Upper lobe of left lung (tissue), 6 donors: ENCODE data around the gene STX8. TPM values are rescaled to one million over a fixed set of nuclear protein-coding genes. Genes with fewer than 3 reads are reported as not detected.

Experiments
- ATAC-seq, 2 donors: fragments of 200-7000 bp; cut with Tn5 transposase; one replicate each; pipeline ENCODE4 v1.9.1; 2022; ENCODE audit warnings: mild to moderate bottlenecking in 2 of 2, moderate library complexity in 2 of 2; ENCODE audit not compliant: low FRiP score in 2 of 2
- DNase-seq, 2 donors: peaks; one replicate each; pipeline ENCODE4 v3.0.0-alpha.2; 2019 to 2020
- H3K27ac ChIP-seq, 4 donors: fragments of 200-600 bp; sonication (generic); one replicate each; pipeline ENCODE4 v1.5.1; 2016 to 2019
- H3K27me3 ChIP-seq, 4 donors: fragments of 200-600 bp; sonication (generic); one replicate each; pipeline ENCODE4 v1.5.1; 2017 to 2019
- H3K36me3 ChIP-seq, 4 donors: fragments of 200-600 bp; sonication (generic); one replicate each; pipeline ENCODE4 v1.5.1; 2016 to 2019
- H3K4me1 ChIP-seq, 4 donors: fragments of 200-600 bp; sonication (generic); one replicate each; pipeline ENCODE4 v1.5.1; 2018 to 2019
- H3K4me3 ChIP-seq, 4 donors: fragments of 200-600 bp; sonication (generic); one replicate each; pipeline ENCODE4 v1.5.1; 2017 to 2019; ENCODE audit warnings: mild to moderate bottlenecking in 2 of 4, moderate library complexity in 1 of 4
- H3K9me3 ChIP-seq, 4 donors: fragments of 200-600 bp; sonication (generic); one replicate each; pipeline ENCODE4 v1.5.1; 2018 to 2019
- EP300 ChIP-seq, 4 donors: sonication (generic); formaldehyde crosslinking; IDR thresholded peaks; one replicate each; pipeline ENCODE4 v1.5.1; 2017; ENCODE audit warnings: antibody characterized with exemption in 4 of 4, control low read depth in 2 of 4
- POLR2A ChIP-seq, 4 donors: fragments of 450-650 bp; IDR thresholded peaks; one replicate each; pipeline ENCODE4 v1.5.1; 2016 to 2017; ENCODE audit warnings: antibody characterized with exemption in 4 of 4, mild to moderate bottlenecking in 2 of 4
- POLR2AphosphoS5 ChIP-seq, 2 donors: sonication (generic); formaldehyde crosslinking; IDR thresholded peaks; one replicate each; pipeline ENCODE4 v1.5.1; 2017; ENCODE audit warnings: antibody characterized with exemption in 2 of 2
- WGBS, 2 donors: methylation state at CpG; one replicate each; pipeline ENCODE4 v1.1.5; 2017 to 2018; 5-methylcytosine and 5-hydroxymethylcytosine counted together
- total RNA-seq, 6 donors: library from RNA; depleted of rRNA in 4 of 6; stranded (reverse); fragments of >200 nt in 4 of 6; gene quantifications; one replicate each; pipeline versions ENCODE4 v1.1.0 to v1.2.1, GENCODE V29; 2016 to 2021
- TF ChIP-seq, protein P1 (sequence below), 6 experiments: fragments of 450-650 bp in 4 of 6; fragments of 200-600 bp in 2 of 6; sonication (generic) in 2 of 6; IDR thresholded peaks; one replicate each; pipeline ENCODE4 v1.5.1; 2016 to 2019; ENCODE audit warnings: antibody characterized with exemption in 6 of 6
- donor health status: DM: no; HTN: no; CAD: no; lungs with moderate emphysema.
- donor health status: DM: no; HTN: yes; CAD: no; lungs with severe emphysema.

Gene STX8
- total RNA-seq, 6 donors from 2014 or later, result 39.2 to 138 (median 52.3) TPM

- Histone ChIP-seq H3K27me3 (no peaks in the 10 kb centered on the region), H3K36me3 (no peaks in the 10 kb centered on the region), H3K4me1 (no peaks in the 10 kb centered on the region), H3K4me3 (no peak overlapping the region), H3K27ac (no peak overlapping the region), H3K9me3 (no peaks in the 10 kb centered on the region)
- peak; percentile 31 to 49 for ATAC-seq
- DNase-seq, result no peak
- no peak for TF ChIP-seq POLR2AphosphoS5 (IDR thresholded peaks at IDR 0.05)
- TF ChIP-seq POLR2A (IDR thresholded peaks at IDR 0.05), result no peak
- TF ChIP-seq EP300 (IDR thresholded peaks at IDR 0.05), result no peak
- TF ChIP-seq, protein P1, sequence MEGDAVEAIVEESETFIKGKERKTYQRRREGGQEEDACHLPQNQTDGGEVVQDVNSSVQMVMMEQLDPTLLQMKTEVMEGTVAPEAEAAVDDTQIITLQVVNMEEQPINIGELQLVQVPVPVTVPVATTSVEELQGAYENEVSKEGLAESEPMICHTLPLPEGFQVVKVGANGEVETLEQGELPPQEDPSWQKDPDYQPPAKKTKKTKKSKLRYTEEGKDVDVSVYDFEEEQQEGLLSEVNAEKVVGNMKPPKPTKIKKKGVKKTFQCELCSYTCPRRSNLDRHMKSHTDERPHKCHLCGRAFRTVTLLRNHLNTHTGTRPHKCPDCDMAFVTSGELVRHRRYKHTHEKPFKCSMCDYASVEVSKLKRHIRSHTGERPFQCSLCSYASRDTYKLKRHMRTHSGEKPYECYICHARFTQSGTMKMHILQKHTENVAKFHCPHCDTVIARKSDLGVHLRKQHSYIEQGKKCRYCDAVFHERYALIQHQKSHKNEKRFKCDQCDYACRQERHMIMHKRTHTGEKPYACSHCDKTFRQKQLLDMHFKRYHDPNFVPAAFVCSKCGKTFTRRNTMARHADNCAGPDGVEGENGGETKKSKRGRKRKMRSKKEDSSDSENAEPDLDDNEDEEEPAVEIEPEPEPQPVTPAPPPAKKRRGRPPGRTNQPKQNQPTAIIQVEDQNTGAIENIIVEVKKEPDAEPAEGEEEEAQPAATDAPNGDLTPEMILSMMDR (IDR thresholded peaks at IDR 0.05), result no peak
- 79 to 82% methylated on average over 21 of the region's 21 CpGs for WGBS, 2 donors
Measured at GRCh38 chr17:9273428-9274391, 301.9 kb downstream of the STX8 start.

- H3K9me3 ChIP-seq, result no peaks in the 10 kb centered on the region
- H3K27ac ChIP-seq, result no peak overlapping the region
Measured at GRCh38 chr17:9272501-9273200, 303.0 kb downstream of the STX8 start.

GRCh38 chr17:9271989-9272388, 303.6 kb downstream of the STX8 start:
- Histone ChIP-seq H3K27ac (no peak overlapping the region), H3K4me3 (no peak overlapping the region), H3K9me3 (no peaks in the 10 kb centered on the region), H3K36me3 (no peaks in the 10 kb centered on the region), H3K27me3 (no peaks in the 10 kb centered on the region), H3K4me1 (no peaks in the 10 kb centered on the region)
- TF ChIP-seq POLR2AphosphoS5 (IDR thresholded peaks at IDR 0.05) (no peak), POLR2A (IDR thresholded peaks at IDR 0.05) (no peak), EP300 (IDR thresholded peaks at IDR 0.05) (no peak)
- TF ChIP-seq, protein P1 (IDR thresholded peaks at IDR 0.05), result no peak
- ATAC-seq (no peak), DNase-seq (no peak)
- 83 to 84% methylated on average over 3 to 8 of the region's 8 CpGs for WGBS, 2 donors

More at GRCh38 chr17:9272501-9273200, 303.0 kb downstream of the STX8 start:
- WGBS, 2 donors, result 83 to 85% methylated on average over 22 of the region's 22 CpGs
- no peak overlapping the region for H3K4me3 ChIP-seq
- DNase-seq, result no peak
- TF ChIP-seq, protein P1 (IDR thresholded peaks at IDR 0.05), result no peak
- TF ChIP-seq POLR2A (IDR thresholded peaks at IDR 0.05), result no peak
- no peak for TF ChIP-seq POLR2AphosphoS5 (IDR thresholded peaks at IDR 0.05)
- no peak for TF ChIP-seq EP300 (IDR thresholded peaks at IDR 0.05)
- ATAC-seq, result no peak
- H3K27me3 ChIP-seq, result no peaks in the 10 kb centered on the region
- H3K36me3 ChIP-seq, result no peaks in the 10 kb centered on the region
- no peaks in the 10 kb centered on the region for H3K4me1 ChIP-seq

GRCh38 chr17:9270921-9271320, 304.7 kb downstream of the STX8 start:
- Histone ChIP-seq H3K4me3 (no peak overlapping the region), H3K9me3 (no peaks in the 10 kb centered on the region), H3K27me3 (no peaks in the 10 kb centered on the region), H3K36me3 (no peaks in the 10 kb centered on the region), H3K4me1 (no peaks in the 10 kb centered on the region), H3K27ac (no peak overlapping the region)
- 91 to 94% methylated on average over 9 of the region's 9 CpGs for WGBS, 2 donors
- DNase-seq (no peak), ATAC-seq (no peak)
- TF ChIP-seq, protein P1 (IDR thresholded peaks at IDR 0.05), result no peak
- TF ChIP-seq EP300 (IDR thresholded peaks at IDR 0.05) (no peak), POLR2AphosphoS5 (IDR thresholded peaks at IDR 0.05) (no peak), POLR2A (IDR thresholded peaks at IDR 0.05) (no peak)
